ENCODE measurements around the gene APAF1. TPM values are rescaled to one million over a fixed set of nuclear protein-coding genes. Genes with fewer than 3 reads are reported as not detected.

Gene APAF1
- total and polyA plus RNA-seq, 10 of the 15 experiments (the other 5 are each of a cell fraction or from before 2014, with no cell fraction given), result 4.2 to 19.1 (median 14.2) TPM

DNA sequence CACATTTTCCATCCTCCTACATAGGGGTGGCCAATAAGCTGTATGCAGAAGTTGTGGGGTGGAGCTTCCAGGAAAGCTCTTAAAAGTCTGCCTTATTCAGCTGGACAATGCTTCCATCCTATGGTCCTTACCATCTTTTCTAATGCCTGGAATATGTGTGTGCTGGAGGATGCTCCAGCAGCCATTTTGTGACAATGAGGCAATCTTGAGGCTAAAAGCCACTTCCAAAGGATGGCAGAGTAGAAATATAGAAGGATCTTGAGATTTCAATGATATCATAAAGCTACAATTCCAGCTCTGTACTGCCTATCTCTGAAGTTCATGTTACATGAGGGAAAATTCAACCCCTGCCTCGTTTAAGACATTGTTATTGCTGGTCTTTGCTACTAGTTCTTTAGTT lies 95.7 kb downstream of the APAF1 start:
- intact Hi-C loops (cut with micrococcal nuclease; ENCODE audit: unreplicated experiment), result no loop called here
- Histone ChIP-seq H3K27ac (ENCODE audit: control insufficient read depth, insufficient read depth) (no peak overlapping the region), H3K4me1 (ENCODE audit: control insufficient read depth, insufficient read depth, low read length) (no peaks in the 10 kb centered on the region), H3K9me3 (replicated peaks; ENCODE audit: control insufficient read depth, insufficient read depth, low read length) (no peaks in the 10 kb centered on the region), H3K9ac (ENCODE audit: control insufficient read depth, insufficient read depth, low read length) (no peak overlapping the region), H2AFZ (ENCODE audit: control insufficient read depth, low read depth, low read length) (no peak overlapping the region), H3K27me3 (replicated peaks in 1 of 2; ENCODE audit: control insufficient read depth in 2 of 2, insufficient read depth in 2 of 2, low read length in 1 of 2) (peaks cover 0 to 1% of the 10 kb centered on the region in 2 experiments; a peak in 1 of 4 replicates), H3K4me2 (ENCODE audit: control insufficient read depth, insufficient read depth) (no peak overlapping the region), H3K4me3 (no peak overlapping the region), H3K79me2 (ENCODE audit: control insufficient read depth, insufficient read depth, low read length) (no peaks in the 10 kb centered on the region), H3K36me3 (ENCODE audit: control insufficient read depth in 2 of 2, insufficient read depth in 2 of 2, low read length in 1 of 2) (no peaks in the 10 kb centered on the region; a peak in 1 of 4 replicates), H4K20me1 (ENCODE audit: control insufficient read depth, insufficient read depth) (no peaks in the 10 kb centered on the region)
- ChIA-PET CTCF (interaction anchor here (1.1 to 6.0 kb wide), 8 partner anchors 11 to 258 kb away, joined by 3 to 36 read pairs (median 5); no protein-coding TSS in a partner anchor), SMC1A (ENCODE audit: uncharacterized antibody, unreplicated experiment) (interaction anchor here (0.8 to 5.6 kb wide), 7 partner anchors 8 to 85 kb away, joined by 3 to 29 read pairs (median 4); no protein-coding TSS in a partner anchor), RAD21 (ENCODE audit: unreplicated experiment) (interaction anchor here (0.7 to 1.0 kb wide), 3 partner anchors 12 to 174 kb away, joined by 3 read pairs; no protein-coding TSS in a partner anchor), POLR2A (no interaction called here)
- FAIRE-seq, result no peak
- WGBS (ENCODE audit: insufficient coverage, insufficient replicate concordance, low lambda C conversion rate, missing lambda C conversion rate), result 0% methylated on average over 1 of the region's 1 CpG
- in situ Hi-C loops (cut with MboI), result no loop called here
- BruUV-seq (replicated peaks), result no TSS peak
- no peak for ATAC-seq
- DNase-seq (ENCODE audit: low read depth, low spot score), result no peak
- TF ChIP-seq POU2F2 (IDR thresholded peaks at IDR 0.05; ENCODE audit: borderline replicate concordance, low read depth, low read length) (no peak), POLR2AphosphoS5 (IDR thresholded peaks at IDR 0.05; ENCODE audit: low read length) (no peak)

DNA sequence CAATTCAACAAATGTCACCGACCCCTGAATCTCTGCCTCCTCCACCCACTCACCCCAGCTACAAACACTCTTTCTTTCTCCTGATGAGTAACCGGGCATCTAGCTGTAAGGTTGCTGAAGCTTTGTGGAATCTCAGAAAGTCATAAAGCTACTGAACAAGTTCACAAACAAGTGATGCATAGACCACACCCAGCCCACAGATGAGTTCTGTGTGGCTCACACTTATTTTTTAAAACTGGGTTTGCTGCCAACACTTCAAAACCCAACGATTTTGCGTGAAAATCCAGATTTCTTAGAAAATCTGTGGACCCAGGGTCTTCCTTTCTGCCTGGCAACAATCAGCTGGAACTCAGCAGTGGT lies 96.1 kb downstream of the APAF1 start:
- RAD21 ChIA-PET (ENCODE audit: unreplicated experiment), result interaction anchor here (0.7 to 1.4 kb wide), 3 partner anchors 12 to 257 kb away, joined by 3 read pairs; no protein-coding TSS in a partner anchor
- no peak for TF ChIP-seq IKZF1 (conservative IDR thresholded peaks at IDR 0.05)
- no peak overlapping the region for H2AFZ ChIP-seq (ENCODE audit: control insufficient read depth, low read depth, low read length)
- H3K9ac ChIP-seq (ENCODE audit: control insufficient read depth, insufficient read depth, low read length), result no peak overlapping the region
- DNase-seq (ENCODE audit: low read depth, low spot score), result no peak
- H3K4me1 ChIP-seq (ENCODE audit: control insufficient read depth, insufficient read depth, low read length), result peaks cover 3% of the 10 kb centered on the region; the same call in 1 of the 2 replicates
- no peaks in the 10 kb centered on the region for H4K20me1 ChIP-seq (ENCODE audit: control insufficient read depth, insufficient read depth)
- H3K9me3 ChIP-seq (replicated peaks; ENCODE audit: control insufficient read depth, insufficient read depth, low read length), result no peaks in the 10 kb centered on the region
- SMC1A ChIA-PET (ENCODE audit: uncharacterized antibody, unreplicated experiment), result interaction anchor here (1.3 to 5.6 kb wide), 7 partner anchors 7 to 257 kb away, joined by 3 to 29 read pairs (median 5); no protein-coding TSS in a partner anchor
- POLR2A ChIA-PET, result no interaction called here
- ATAC-seq, result no peak
- CTCF ChIA-PET, result interaction anchor here (1.1 to 6.0 kb wide), 9 partner anchors 12 to 258 kb away, joined by 3 to 36 read pairs (median 5); no protein-coding TSS in a partner anchor
- no TSS peak for BruUV-seq (replicated peaks)
- H3K36me3 ChIP-seq (ENCODE audit: control insufficient read depth in 2 of 2, insufficient read depth in 2 of 2, low read length in 1 of 2), result no peaks in the 10 kb centered on the region
- peaks cover 1 to 3% of the 10 kb centered on the region in 2 experiments; a peak in 3 of 4 replicates for H3K27me3 ChIP-seq (replicated peaks in 1 of 2; ENCODE audit: control insufficient read depth in 2 of 2, insufficient read depth in 2 of 2, low read length in 1 of 2)
- H3K79me2 ChIP-seq (ENCODE audit: control insufficient read depth, insufficient read depth, low read length), result no peaks in the 10 kb centered on the region
- in situ Hi-C loops (cut with MboI), result no loop called here
- no peak overlapping the region for H3K27ac ChIP-seq (ENCODE audit: control insufficient read depth, insufficient read depth)
- no peak overlapping the region for H3K4me2 ChIP-seq (ENCODE audit: control insufficient read depth, insufficient read depth)
- WGBS (ENCODE audit: insufficient coverage, insufficient replicate concordance, low lambda C conversion rate, missing lambda C conversion rate), result 0% methylated on average over 4 of the region's 4 CpGs
- intact Hi-C loops (cut with micrococcal nuclease; ENCODE audit: unreplicated experiment), result no loop called here
- no peak overlapping the region for H3K4me3 ChIP-seq
- no peak for FAIRE-seq
